HG02870 (cell line): ENCODE measurements around the gene TNRC6A.
"Not testable (repeated sequence)": the region's sequence is repeated elsewhere in the genome, so short reads cannot be mapped to it uniquely, and the experiment has no call there.

Source experiments
- ATAC-seq: cut with Tn5 transposase; IDR thresholded peaks from one replicate; pipeline ENCODE4 v1.9.1; 2021; ENCODE audit warnings: mild to moderate bottlenecking, moderate library complexity; ENCODE audit not compliant: unreplicated experiment

Gene TNRC6A

GRCh38 chr16:24723663-24724062, 5.8 kb upstream of the TNRC6A start:
- ATAC-seq: no peak

- no peak for ATAC-seq
Observed at GRCh38 chr16:24728011-24728410, 1.4 kb upstream of the TNRC6A start.

GRCh38 chr16:24728891-24729242, 584 bp upstream of the TNRC6A start:
- no peak for ATAC-seq

GRCh38 chr16:24729951-24730815, 732 bp downstream of the TNRC6A start:
- ATAC-seq: peak; percentile 11

- no peak for ATAC-seq
Observed at GRCh38 chr16:24730914-24731313, 1.5 kb downstream of the TNRC6A start.

GRCh38 chr16:24731722-24732419, 2.4 kb downstream of the TNRC6A start:
- ATAC-seq: no peak

- ATAC-seq: peak; percentile 55
Observed at GRCh38 chr16:24734382-24734781, 4.9 kb downstream of the TNRC6A start.

GRCh38 chr16:24736758-24737157, 7.3 kb downstream of the TNRC6A start:
- ATAC-seq: no peak

GRCh38 chr16:24737391-24737871, 8.0 kb downstream of the TNRC6A start:
- ATAC-seq: no peak

- no peak for ATAC-seq
Observed at GRCh38 chr16:24737916-24738594, 8.6 kb downstream of the TNRC6A start.

GRCh38 chr16:24738895-24739294, 9.4 kb downstream of the TNRC6A start:
- no peak for ATAC-seq

GRCh38 chr16:24741862-24742261, 12.4 kb downstream of the TNRC6A start:
- no peak for ATAC-seq

GRCh38 chr16:24742610-24743009, 13.2 kb downstream of the TNRC6A start:
- not testable (repeated sequence) for ATAC-seq

- no peak for ATAC-seq
Observed at GRCh38 chr16:24745391-24745790, 15.9 kb downstream of the TNRC6A start.

- ATAC-seq: no peak
Observed at GRCh38 chr16:24745791-24746190, 16.3 kb downstream of the TNRC6A start.

- no peak for ATAC-seq
Observed at GRCh38 chr16:24747441-24747840, 18.0 kb downstream of the TNRC6A start.

- ATAC-seq: no peak
Observed at GRCh38 chr16:24748242-24748641, 18.8 kb downstream of the TNRC6A start.

- no peak for ATAC-seq
Observed at GRCh38 chr16:24749310-24749709, 19.9 kb downstream of the TNRC6A start.

- ATAC-seq: not testable (repeated sequence)
Observed at GRCh38 chr16:24749872-24750271, 20.4 kb downstream of the TNRC6A start.

GRCh38 chr16:24753000-24753399, 23.5 kb downstream of the TNRC6A start:
- ATAC-seq: no peak

- no peak for ATAC-seq
Observed at GRCh38 chr16:24753437-24753836, 24.0 kb downstream of the TNRC6A start.

GRCh38 chr16:24754543-24754942, 25.1 kb downstream of the TNRC6A start:
- ATAC-seq: no peak
